T-cell (primary cell): ENCODE measurements around the gene THSD8. TPM values are rescaled to one million over a fixed set of nuclear protein-coding genes. Genes with fewer than 3 reads are reported as not detected.

Experiments used
- ATAC-seq, 4 experiments: fragments of 200-7000 bp in 3 of 4; fragments of 150-1000 bp in 1 of 4; cut with Tn5 transposase; replicated peaks in 1 of 4; 1 replicate in 3 of 4; 2 replicates in 1 of 4; pipeline ENCODE4 v1.10.0; 2021; ENCODE audit warnings: moderate library complexity in 3 of 4, mild to moderate bottlenecking in 2 of 4, moderate number of reproducible peaks in 1 of 4
- CTCF ChIA-PET, 2 donors: fragments of 300-600 bp; sonication (Branson Sonifier 250); formaldehyde crosslinking; loops; one replicate each; lab custom pipeline; 2022; ENCODE audit warnings: antibody characterized with exemption in 2 of 2; lab: Charles Lee
- POLR2A ChIA-PET, 2 donors: fragments of 300-600 bp; sonication (Branson Sonifier 250); formaldehyde crosslinking; loops; one replicate each; lab custom pipeline; 2022; ENCODE audit warnings: antibody characterized with exemption in 2 of 2; lab: Charles Lee
- DNase-seq, 35 experiments: peaks; one replicate each; pipeline versions ENCODE4 v3.0.0 to v3.0.0-alpha.2; 2013 to 2023
- H3K27ac ChIP-seq: one replicate; pipeline ENCODE4 v1.5.1; 2013; ENCODE audit warnings: low read length
- H3K27me3 ChIP-seq, 2 experiments: replicated peaks in 1 of 2; 1 replicate in 1 of 2; 2 replicates in 1 of 2; pipeline versions ENCODE4 v1.6.1 to v1.7.0; 2013; ENCODE audit warnings: low read length in 1 of 2, mixed read lengths in 1 of 2; ENCODE audit not compliant: control insufficient read depth in 2 of 2, insufficient read depth in 2 of 2; ENCODE audit errors: extremely low read depth in 1 of 2
- H3K36me3 ChIP-seq, 2 donors: 1 replicate in 1 of 2; 2 replicates in 1 of 2; pipeline versions ENCODE4 v1.6.1 to v1.7.0; 2013; ENCODE audit warnings: low read length in 1 of 2; ENCODE audit not compliant: control insufficient read depth in 2 of 2, insufficient read depth in 1 of 2; ENCODE audit errors: extremely low read depth in 1 of 2
- H3K4me1 ChIP-seq, 2 experiments: 1 replicate in 1 of 2; 2 replicates in 1 of 2; pipeline versions ENCODE4 v1.6.1 to v1.7.0; 2013; ENCODE audit warnings: low read length in 2 of 2, mixed read lengths in 1 of 2; ENCODE audit not compliant: insufficient read depth in 2 of 2, control insufficient read depth in 1 of 2; ENCODE audit errors: extremely low read depth in 1 of 2
- H3K4me3 ChIP-seq, 2 donors: 1 replicate in 1 of 2; 2 replicates in 1 of 2; pipeline versions ENCODE4 v1.5.1 to v1.7.0; 2013; ENCODE audit warnings: mild to moderate bottlenecking in 2 of 2, low read length in 1 of 2, moderate library complexity in 1 of 2; ENCODE audit not compliant: control insufficient read depth in 1 of 2; ENCODE audit errors: extremely low read depth in 1 of 2
- H3K9me3 ChIP-seq: 2 replicates; pipeline ENCODE4 v1.7.0; 2013
- H3K27ac Mint-ChIP-seq, 2 donors: one replicate each; pipeline ENCODE4 v1.8.0; 2020 to 2021; ENCODE audit warnings: mild to moderate bottlenecking in 2 of 2, mixed read lengths in 2 of 2
- H3K27me3 Mint-ChIP-seq, 2 donors: one replicate each; pipeline ENCODE4 v1.8.0; 2021 to 2022; ENCODE audit warnings: mixed read lengths in 2 of 2
- H3K36me3 Mint-ChIP-seq: one replicate; pipeline ENCODE4 v1.8.0; 2021; ENCODE audit warnings: mixed read lengths
- H3K4me1 Mint-ChIP-seq, 3 donors: one replicate each; pipeline ENCODE4 v1.8.0; 2020 to 2022; ENCODE audit warnings: mixed read lengths in 3 of 3, mild to moderate bottlenecking in 1 of 3
- H3K4me3 Mint-ChIP-seq, 3 donors: one replicate each; pipeline ENCODE4 v1.8.0; 2020 to 2022; ENCODE audit warnings: mild to moderate bottlenecking in 3 of 3, mixed read lengths in 3 of 3, moderate library complexity in 3 of 3
- H3K9me3 Mint-ChIP-seq, 3 donors: one replicate each; pipeline ENCODE4 v1.8.0; 2020 to 2022; ENCODE audit warnings: mixed read lengths in 3 of 3
- WGBS: methylation state at CpG from one replicate; pipeline ENCODE4 v1.1.5; 2013; ENCODE audit warnings: missing lambda C conversion rate; ENCODE audit not compliant: insufficient coverage; 5-methylcytosine and 5-hydroxymethylcytosine counted together
- total RNA-seq, 35 experiments: library from RNA in 6 of 35; stranded (reverse) in 6 of 35; fragments of 120-200 nt in 1 of 35; gene quantifications; one replicate each; pipeline versions ENCODE4 v1.2.1 to v1.2.4 and lab custom pipeline; 2013 to 2026

THSD8 gene
- total RNA-seq, 5 donors from 2014 or later (not counting 1 experiment from before 2014, with no cell fraction given): 0.63 to 2.4 (median 0.97) TPM; not detected in 1

DNA sequence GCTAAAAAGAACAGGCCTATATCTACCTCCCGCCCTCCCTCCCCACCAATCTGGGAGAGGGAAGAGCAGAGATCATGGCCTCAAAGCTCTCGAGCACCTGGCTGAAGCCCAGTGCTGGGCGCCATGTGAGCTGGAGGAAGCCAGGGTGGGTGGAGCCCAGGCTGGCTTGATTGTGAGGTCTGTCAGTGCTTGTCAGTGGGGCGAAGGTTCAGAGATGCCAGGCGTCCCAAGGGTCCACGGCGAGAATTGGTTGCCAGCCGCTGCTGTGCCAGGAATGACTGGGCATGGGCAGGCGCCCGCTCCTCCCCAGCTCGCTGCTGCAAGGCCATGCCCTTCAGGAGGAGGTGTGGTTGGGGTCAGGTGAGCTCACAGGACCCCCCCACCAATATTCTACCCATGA, 38.8 kb upstream of the THSD8 start:
- no peak overlapping the region for H3K4me3 Mint-ChIP-seq
- POLR2A ChIA-PET: no interaction called here

DNA sequence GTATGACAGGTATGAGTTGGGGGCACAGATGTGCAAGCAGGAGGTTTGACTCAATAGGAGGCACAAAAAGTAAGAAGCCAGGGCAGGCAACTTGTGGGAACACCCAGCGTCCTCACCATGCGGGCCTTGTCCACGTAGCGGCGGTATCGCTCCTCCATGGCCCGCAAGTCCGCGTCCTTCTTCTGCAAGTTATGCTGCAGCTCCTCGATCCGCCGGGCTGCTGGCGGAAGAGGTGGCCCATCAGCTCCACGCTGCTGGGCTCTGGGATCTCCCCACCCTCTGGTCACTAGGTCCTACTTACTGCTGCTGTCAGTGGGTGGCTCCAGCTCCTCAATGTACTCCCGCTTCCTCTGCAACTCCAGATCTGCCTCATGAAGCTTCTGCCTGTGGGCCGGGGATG, 37.2 kb upstream of the THSD8 start:
- POLR2A ChIA-PET: interaction anchor here in 1 of 2 donors (0.6 kb wide), 2 partner anchors 30 to 400 kb away, joined by 3 to 9 read pairs; no protein-coding TSS in a partner anchor
- H3K27ac ChIP-seq: no peak overlapping the region
- no peak overlapping the region for H3K27ac Mint-ChIP-seq

More for the DNA sequence above, 38.8 kb upstream of the THSD8 start:
- Mint-ChIP-seq H3K27ac (no peak overlapping the region), H3K27me3 (peaks cover 0 to 4% of the 10 kb centered on the region in 2 donors), H3K9me3 (no peaks in the 10 kb centered on the region), H3K4me1 (peaks cover 0 to 6% (median 4%) of the 10 kb centered on the region in 3 donors), H3K36me3 (peaks cover 10% of the 10 kb centered on the region)
- ATAC-seq (no peak), DNase-seq (no peak)
- Histone ChIP-seq H3K9me3 (no peaks in the 10 kb centered on the region), H3K27me3 (peaks cover 0 to 9% of the 10 kb centered on the region in 2 experiments), H3K36me3 (peaks cover 0 to 7% of the 10 kb centered on the region in 2 donors), H3K27ac (no peak overlapping the region), H3K4me3 (no peak overlapping the region), H3K4me1 (peaks cover 0 to 11% of the 10 kb centered on the region in 2 experiments)
- 100% methylated on average over 2 of the region's 11 CpGs for WGBS
- CTCF ChIA-PET: interaction anchor here in 1 of 2 donors (0.7 to 1.1 kb wide), 3 partner anchors 11 to 36 kb away, joined by 3 read pairs; no protein-coding TSS in a partner anchor

DNA sequence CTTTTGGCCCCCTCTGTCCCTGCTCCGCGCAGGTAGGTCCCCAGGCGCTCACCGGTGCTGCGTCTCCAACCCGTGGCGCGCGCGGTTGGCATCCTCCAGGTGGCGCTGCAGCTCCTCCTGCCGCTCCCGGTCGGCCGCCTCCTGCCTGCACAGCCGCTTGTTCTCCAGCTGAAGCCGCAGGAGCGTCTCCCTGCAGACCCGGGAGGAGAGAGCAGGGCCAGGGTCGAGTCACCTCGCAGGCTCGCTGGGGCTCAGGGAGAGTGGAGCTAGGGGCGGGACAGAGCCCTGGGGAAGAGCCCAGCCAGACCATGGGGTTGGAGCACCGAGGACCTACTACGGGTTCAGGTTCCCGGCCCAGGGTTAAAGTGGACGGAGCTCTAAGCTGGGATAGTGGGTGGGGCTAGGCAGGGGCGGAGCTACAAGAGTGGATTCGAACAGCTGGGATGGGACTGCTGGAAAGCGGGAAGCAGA, 35.8 kb upstream of the THSD8 start:
- 7% methylated on average over 30 of the region's 30 CpGs for WGBS
- CTCF ChIA-PET: interaction anchor here (0.5 to 4.7 kb wide), 9 partner anchors 10 to 128 kb away, joined by 3 to 48 read pairs (median 6); partner anchors contain the start of gene JUNB (in 1 of the 2)
- Mint-ChIP-seq H3K4me3 (no peak overlapping the region), H3K27me3 (no peaks in the 10 kb centered on the region), H3K27ac (no peak overlapping the region), H3K4me1 (peaks cover 3 to 6% (median 5%) of the 10 kb centered on the region in 3 donors), H3K36me3 (peaks cover 12% of the 10 kb centered on the region), H3K9me3 (no peaks in the 10 kb centered on the region)
- peak in 32 of 35 experiments; percentile 48 to 89 (median 76) for DNase-seq
- Histone ChIP-seq H3K4me1 (peaks cover 0 to 20% of the 10 kb centered on the region in 2 experiments), H3K36me3 (peaks cover 0 to 7% of the 10 kb centered on the region in 2 donors), H3K9me3 (no peaks in the 10 kb centered on the region), H3K27me3 (peaks cover 0 to 8% of the 10 kb centered on the region in 2 experiments), H3K27ac (no peak overlapping the region), H3K4me3 (no peak overlapping the region)
- peak; percentile 61 to 80 (median 74) for ATAC-seq
- POLR2A ChIA-PET: interaction anchor here (0.6 to 1.0 kb wide), 2 partner anchors 30 to 55 kb away, joined by 3 read pairs; no protein-coding TSS in a partner anchor

More for the DNA sequence above, 37.2 kb upstream of the THSD8 start:
- peaks cover 0 to 16% of the 10 kb centered on the region in 2 experiments for H3K4me1 ChIP-seq
- 96% methylated on average over 16 of the region's 16 CpGs for WGBS
- no peak overlapping the region for H3K4me3 Mint-ChIP-seq
- H3K27me3 Mint-ChIP-seq: no peaks in the 10 kb centered on the region
- H3K4me3 ChIP-seq: no peak overlapping the region
- peaks cover 12% of the 10 kb centered on the region for H3K36me3 Mint-ChIP-seq
- peaks cover 0 to 8% of the 10 kb centered on the region in 2 experiments for H3K27me3 ChIP-seq
- no peak for DNase-seq
- no peak for ATAC-seq
- H3K36me3 ChIP-seq: peaks cover 0 to 7% of the 10 kb centered on the region in 2 donors
- H3K9me3 Mint-ChIP-seq: no peaks in the 10 kb centered on the region
- H3K9me3 ChIP-seq: no peaks in the 10 kb centered on the region
- CTCF ChIA-PET: interaction anchor here (0.6 to 4.7 kb wide), 4 partner anchors 32 to 1776 kb away, joined by 3 to 48 read pairs (median 18); no protein-coding TSS in a partner anchor
- peaks cover 5 to 6% (median 6%) of the 10 kb centered on the region in 3 donors for H3K4me1 Mint-ChIP-seq

DNA sequence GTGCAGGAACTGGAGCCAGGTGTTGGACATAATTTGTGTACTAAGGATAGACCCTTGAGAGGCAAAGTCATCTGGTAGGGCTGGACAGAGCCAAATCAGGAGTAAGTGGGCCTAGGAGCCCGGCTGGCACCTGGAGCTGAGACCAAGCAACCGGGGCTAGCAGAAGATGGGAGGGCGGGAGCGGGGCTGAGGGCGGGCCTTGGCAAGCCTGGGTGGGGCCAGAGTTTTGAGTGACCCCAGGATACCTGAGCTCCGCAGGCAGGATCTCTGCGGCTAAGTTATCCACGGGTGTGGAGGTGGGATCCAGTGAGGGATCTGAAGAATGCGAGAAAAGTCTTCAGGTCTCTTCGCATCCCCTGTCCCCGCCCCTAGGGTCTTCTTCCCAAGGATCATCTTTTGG, 34.7 kb upstream of the THSD8 start:
- H3K27ac Mint-ChIP-seq: no peak overlapping the region
- ChIA-PET CTCF (interaction anchor here (0.6 to 4.7 kb wide), 3 partner anchors 29 to 67 kb away, joined by 3 to 33 read pairs (median 3); partner anchors contain the start of gene RTBDN (in 1 of the 2)), POLR2A (interaction anchor here in 1 of 2 donors (0.6 kb wide), 2 partner anchors 439 to 1324 kb away, joined by 3 to 4 read pairs; no protein-coding TSS in a partner anchor)
- 95% methylated on average over 11 of the region's 11 CpGs for WGBS
- no peak overlapping the region for H3K4me3 ChIP-seq
- peaks cover 0 to 8% of the 10 kb centered on the region in 2 experiments for H3K27me3 ChIP-seq
- peaks cover 0 to 21% of the 10 kb centered on the region in 2 experiments for H3K4me1 ChIP-seq
- H3K9me3 Mint-ChIP-seq: no peaks in the 10 kb centered on the region
- H3K4me1 Mint-ChIP-seq: peaks cover 3 to 6% (median 5%) of the 10 kb centered on the region in 3 donors
- ATAC-seq (no peak), DNase-seq (no peak)
- peaks cover 0 to 7% of the 10 kb centered on the region in 2 donors for H3K36me3 ChIP-seq
- H3K36me3 Mint-ChIP-seq: peaks cover 12% of the 10 kb centered on the region
- no peaks in the 10 kb centered on the region for H3K27me3 Mint-ChIP-seq
- no peaks in the 10 kb centered on the region for H3K9me3 ChIP-seq
- H3K27ac ChIP-seq: no peak overlapping the region
- no peak overlapping the region for H3K4me3 Mint-ChIP-seq

DNA sequence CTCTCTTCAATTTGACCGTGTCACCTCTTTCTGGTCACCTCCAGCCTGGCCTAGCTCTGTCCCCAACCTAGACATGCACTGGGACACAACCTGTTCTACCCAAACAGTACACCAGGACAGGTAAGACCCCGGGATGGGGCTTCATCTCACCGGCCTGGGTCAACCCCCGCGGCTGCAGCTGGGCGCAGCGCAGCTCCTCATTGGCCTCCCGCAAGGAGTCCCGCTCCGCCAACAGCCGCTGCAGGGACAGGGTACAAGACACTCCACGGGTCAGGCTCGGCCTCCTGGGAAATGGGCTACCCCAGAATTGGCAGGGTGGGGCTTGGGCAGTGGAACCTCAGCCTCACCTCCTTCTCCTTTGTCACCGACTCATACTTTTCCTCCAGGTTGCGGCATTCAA, 34.2 kb upstream of the THSD8 start:
- Mint-ChIP-seq H3K27ac (no peak overlapping the region), H3K4me1 (peaks cover 3 to 6% (median 5%) of the 10 kb centered on the region in 3 donors), H3K4me3 (no peak overlapping the region), H3K27me3 (no peaks in the 10 kb centered on the region), H3K9me3 (no peaks in the 10 kb centered on the region), H3K36me3 (peaks cover 12% of the 10 kb centered on the region)
- H3K4me3 ChIP-seq: no peak overlapping the region
- ChIA-PET POLR2A (no interaction called here), CTCF (interaction anchor here (0.6 to 4.7 kb wide), 3 partner anchors 28 to 67 kb away, joined by 3 to 33 read pairs (median 3); partner anchors contain the start of gene RTBDN (in 1 of the 2))
- no peaks in the 10 kb centered on the region for H3K9me3 ChIP-seq
- H3K4me1 ChIP-seq: peaks cover 0 to 21% of the 10 kb centered on the region in 2 experiments
- H3K27ac ChIP-seq: no peak overlapping the region
- 97% methylated on average over 12 of the region's 15 CpGs for WGBS
- no peak for DNase-seq
- ATAC-seq: no peak
- peaks cover 0 to 7% of the 10 kb centered on the region in 2 donors for H3K36me3 ChIP-seq
- peaks cover 0 to 8% of the 10 kb centered on the region in 2 experiments for H3K27me3 ChIP-seq

DNA sequence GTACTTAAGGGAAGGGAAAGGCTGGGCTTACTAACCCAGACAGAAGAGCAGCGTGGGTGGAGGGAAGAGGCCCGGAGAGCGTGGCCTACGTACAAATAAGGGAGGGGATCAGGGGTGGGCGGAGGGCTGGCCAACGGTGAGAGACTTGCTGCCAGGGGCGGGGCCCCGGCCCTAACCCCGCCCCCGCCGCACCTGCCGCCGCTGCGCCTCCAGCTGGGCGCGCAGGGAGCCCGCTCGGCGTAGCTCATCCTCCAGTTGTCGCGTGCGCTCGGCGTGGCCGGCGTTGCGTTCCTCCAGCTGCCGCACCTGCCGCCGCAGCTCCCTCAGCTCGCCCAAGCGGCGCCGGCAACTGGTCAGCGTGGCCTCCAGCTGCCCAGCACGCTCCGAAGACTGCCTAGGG, 32.2 kb upstream of the THSD8 start:
- peak overlapping the region in 1 of 3 donors; percentile 56 for H3K4me3 Mint-ChIP-seq
- peaks cover 0 to 8% of the 10 kb centered on the region in 2 experiments for H3K27me3 ChIP-seq
- H3K36me3 ChIP-seq: no peaks in the 10 kb centered on the region
- H3K4me1 ChIP-seq: peaks cover 0 to 24% of the 10 kb centered on the region in 2 experiments
- ATAC-seq: peak; percentile 82 to 85 (median 82)
- DNase-seq: peak in 22 of 35 experiments; percentile 31 to 72 (median 46)
- peaks cover 5 to 11% (median 8%) of the 10 kb centered on the region in 3 donors for H3K4me1 Mint-ChIP-seq
- no peaks in the 10 kb centered on the region for H3K9me3 ChIP-seq
- H3K9me3 Mint-ChIP-seq: no peaks in the 10 kb centered on the region
- WGBS: 45% methylated on average over 34 of the region's 37 CpGs
- peaks cover 11% of the 10 kb centered on the region for H3K36me3 Mint-ChIP-seq
- POLR2A ChIA-PET: interaction anchor here (0.6 to 1.3 kb wide), 2 partner anchors 22 kb away, joined by 3 to 7 read pairs; partner anchors contain the start of gene JUNB (in 1 of the 2)
- H3K27ac Mint-ChIP-seq: no peak overlapping the region
- CTCF ChIA-PET: interaction anchor here in 1 of 2 donors (0.6 to 1.0 kb wide), 2 partner anchors 66 to 78 kb away, joined by 3 to 5 read pairs; no protein-coding TSS in a partner anchor
- no peak overlapping the region for H3K4me3 ChIP-seq
- no peaks in the 10 kb centered on the region for H3K27me3 Mint-ChIP-seq
- no peak overlapping the region for H3K27ac ChIP-seq
